GM20000 (cell line): ENCODE data around the gene C1orf232.

ENCODE experiments used
- DNase-seq: peaks from one replicate; pipeline ENCODE4 v3.0.0; 2012; ENCODE audit warnings: low spot score
- CTCF ChIP-seq: IDR thresholded peaks from 2 replicates; pipeline ENCODE4 v1.5.1; 2012; ENCODE audit warnings: mild to moderate bottlenecking, control low read depth; ENCODE audit errors: extremely low read depth, missing control alignments

Gene C1orf232

GRCh38 chr1:26168410-26169197, at the start of gene C1orf232:
C1orf232 (minus strand) TSS chr1:26168963; CDS start chr1:26168499, 464 bp downstream.
- no peak for TF ChIP-seq CTCF
- no peak for DNase-seq

- DNase-seq = no peak
- TF ChIP-seq CTCF = no peak
Observed at GRCh38 chr1:26215246-26215645, 46.5 kb upstream of the C1orf232 start.

- TF ChIP-seq CTCF = no peak
- DNase-seq = no peak
Observed at GRCh38 chr1:26213335-26213905, 44.7 kb upstream of the C1orf232 start.

GRCh38 chr1:26212726-26213125, 44.0 kb upstream of the C1orf232 start:
- TF ChIP-seq CTCF = no peak
- no peak for DNase-seq

- no peak for DNase-seq
- no peak for TF ChIP-seq CTCF
Observed at GRCh38 chr1:26210147-26210870, 41.5 kb upstream of the C1orf232 start.

GRCh38 chr1:26203642-26204318, 35.0 kb upstream of the C1orf232 start:
- DNase-seq = no peak
- no peak for TF ChIP-seq CTCF

- no peak for DNase-seq
- TF ChIP-seq CTCF = no peak
Observed at GRCh38 chr1:26200413-26200812, 31.6 kb upstream of the C1orf232 start.
